ENCODE measurements around the gene SIK3.

The SIK3 gene

DNA sequence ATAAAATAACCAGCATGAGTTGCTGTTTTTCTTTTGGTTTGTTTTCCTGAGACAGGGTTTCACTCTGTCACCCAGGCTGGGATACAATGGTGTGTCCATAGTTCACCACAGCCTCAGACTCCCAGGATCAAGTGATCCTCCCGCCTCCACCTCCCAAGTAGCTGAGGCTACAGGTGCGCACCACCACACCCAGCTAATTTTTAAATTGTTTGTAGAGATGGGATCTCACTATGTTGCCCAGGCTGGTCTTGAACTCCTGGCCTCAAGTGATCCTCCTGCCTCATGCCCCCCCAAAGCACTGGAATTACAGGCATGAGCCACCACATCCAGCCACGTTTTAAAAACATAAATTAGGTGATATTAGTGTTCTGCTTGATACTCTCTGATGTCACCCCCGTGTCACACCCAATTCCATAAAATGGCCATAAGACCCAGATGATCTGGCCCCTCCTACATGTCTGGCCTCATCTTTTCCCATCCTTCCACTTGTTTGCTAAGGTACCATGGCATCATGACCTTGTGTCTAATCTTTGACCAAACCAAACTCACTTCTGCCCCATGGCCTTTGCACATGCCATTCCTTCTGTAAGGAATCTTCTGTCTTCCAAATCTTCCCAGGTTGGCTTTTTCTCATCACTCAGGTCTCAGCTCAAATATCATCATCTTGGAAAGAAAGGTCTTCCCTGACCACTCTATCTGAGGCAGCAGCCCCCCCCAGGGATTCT, 6.3 kb downstream of the SIK3 start:
- Histone ChIP-seq H3K4me3 (ENCODE audit: low read depth, low read length) (no peak overlapping the region), H3K9ac (ENCODE audit: low read length) (no peak overlapping the region), H3K27me3 (ENCODE audit: control insufficient read depth, insufficient read depth, low read length) (no peaks in the 10 kb centered on the region), H3K36me3 (ENCODE audit: control insufficient read depth, insufficient read depth, low read length) (0 out of 2 replicates have a peak, but pooled peaks cover 3% of the 10 kb centered on the region), H3K4me1 (ENCODE audit: control insufficient read depth, insufficient read depth, low read length) (peaks cover 32% of the 10 kb centered on the region), H3K9me3 (ENCODE audit: control insufficient read depth, insufficient read depth, low read depth, low read length) (0 out of 2 replicates have a peak, but pooled peaks cover 3% of the 10 kb centered on the region), H3K27ac (ENCODE audit: low read depth, low read length) (no peak overlapping the region)

DNA sequence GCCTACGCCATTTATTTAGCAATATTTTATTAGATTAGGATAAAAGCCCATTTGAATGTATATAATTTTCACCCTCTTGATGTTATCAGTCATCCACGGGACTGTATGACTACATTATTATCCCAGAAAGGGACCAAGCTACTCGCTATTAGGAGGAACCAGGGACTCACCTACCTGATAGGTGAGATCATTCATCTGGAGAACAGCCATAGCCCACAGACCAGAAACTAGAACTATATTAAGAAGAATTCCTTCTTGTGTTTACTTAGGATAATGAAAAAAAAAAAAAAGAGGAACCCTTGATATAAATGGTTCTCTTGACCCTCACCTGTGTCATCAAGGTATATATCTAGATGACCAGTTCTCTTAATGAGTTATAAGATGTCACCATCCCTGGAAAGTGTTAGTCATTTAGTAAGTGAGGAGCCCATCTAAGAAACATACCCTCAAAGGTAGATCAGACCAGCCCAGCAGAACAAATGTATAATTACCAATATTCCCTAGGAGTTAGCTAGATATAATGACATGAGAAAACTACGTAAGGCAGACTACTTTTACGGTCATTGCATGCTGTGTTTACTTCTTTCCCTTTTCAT, 8.0 kb downstream of the SIK3 start:
- H3K27me3 ChIP-seq (ENCODE audit: control insufficient read depth, insufficient read depth, low read length): no peaks in the 10 kb centered on the region
- H3K36me3 ChIP-seq (ENCODE audit: control insufficient read depth, insufficient read depth, low read length): 0 out of 2 replicates have a peak, but pooled peaks cover 3% of the 10 kb centered on the region
- no peak overlapping the region for H3K9ac ChIP-seq (ENCODE audit: low read length)
- no peak overlapping the region for H3K27ac ChIP-seq (ENCODE audit: low read depth, low read length)
- H3K4me3 ChIP-seq (ENCODE audit: low read depth, low read length): no peak overlapping the region
- H3K4me1 ChIP-seq (ENCODE audit: control insufficient read depth, insufficient read depth, low read length): peaks cover 15% of the 10 kb centered on the region
- H3K9me3 ChIP-seq (ENCODE audit: control insufficient read depth, insufficient read depth, low read depth, low read length): 0 out of 2 replicates have a peak, but pooled peaks cover 3% of the 10 kb centered on the region

DNA sequence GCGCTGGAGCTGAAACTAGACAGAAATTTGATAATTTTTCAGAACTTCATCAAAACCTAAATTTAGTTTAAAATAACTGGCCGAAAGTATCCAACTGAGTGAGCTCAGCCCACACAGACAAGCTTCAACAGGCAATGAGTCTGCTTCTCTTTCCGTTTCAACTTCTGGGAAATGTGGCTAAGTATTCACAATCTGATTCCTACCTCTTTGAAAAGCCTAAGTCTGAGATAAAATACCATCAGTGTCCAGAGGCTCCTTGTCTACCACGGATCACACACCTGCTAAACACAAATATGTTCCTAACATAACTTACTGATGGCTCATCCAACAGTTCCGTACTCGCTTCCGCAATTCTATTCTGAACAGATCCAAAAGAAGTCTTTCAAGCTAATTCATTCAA, 8.5 kb downstream of the SIK3 start:
- Histone ChIP-seq H3K9ac (ENCODE audit: low read length) (no peak overlapping the region), H3K4me3 (ENCODE audit: low read depth, low read length) (no peak overlapping the region), H3K27me3 (ENCODE audit: control insufficient read depth, insufficient read depth, low read length) (no peaks in the 10 kb centered on the region), H3K27ac (ENCODE audit: low read depth, low read length) (no peak overlapping the region), H3K9me3 (ENCODE audit: control insufficient read depth, insufficient read depth, low read depth, low read length) (0 out of 2 replicates have a peak, but pooled peaks cover 3% of the 10 kb centered on the region), H3K36me3 (ENCODE audit: control insufficient read depth, insufficient read depth, low read length) (0 out of 2 replicates have a peak, but pooled peaks cover 3% of the 10 kb centered on the region), H3K4me1 (ENCODE audit: control insufficient read depth, insufficient read depth, low read length) (peaks cover 11% of the 10 kb centered on the region)

- H3K27ac ChIP-seq (ENCODE audit: low read depth, low read length): no peak overlapping the region
- no peak overlapping the region for H3K4me3 ChIP-seq (ENCODE audit: low read depth, low read length)
Measured at GRCh38 chr11:117087446-117087845, 10.8 kb downstream of the SIK3 start.

DNA sequence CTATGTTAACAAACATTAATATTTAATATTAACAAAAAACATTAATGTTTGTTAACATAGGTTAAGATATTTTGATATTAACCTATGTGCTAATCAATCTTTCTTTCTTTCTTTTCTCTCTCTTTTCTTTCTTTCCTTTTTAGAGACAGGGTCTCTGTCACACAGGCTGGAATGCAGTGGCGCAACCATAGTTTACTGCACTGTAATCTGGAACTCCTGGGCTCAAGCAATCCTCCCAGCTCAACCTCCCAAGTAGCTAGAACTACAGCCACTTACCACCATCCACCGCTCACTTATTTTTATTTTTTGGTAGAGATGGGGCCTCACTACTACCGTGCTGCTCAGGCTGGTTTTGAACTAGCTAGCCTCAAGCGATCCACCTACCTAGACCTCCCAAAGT, 13.2 kb downstream of the SIK3 start:
- H3K9me3 ChIP-seq (ENCODE audit: control insufficient read depth, insufficient read depth, low read depth, low read length): no peaks in the 10 kb centered on the region
- no peaks in the 10 kb centered on the region for H3K27me3 ChIP-seq (ENCODE audit: control insufficient read depth, insufficient read depth, low read length)
- no peaks in the 10 kb centered on the region for H3K36me3 ChIP-seq (ENCODE audit: control insufficient read depth, insufficient read depth, low read length)
- no peak overlapping the region for H3K9ac ChIP-seq (ENCODE audit: low read length)
- no peak overlapping the region for H3K4me3 ChIP-seq (ENCODE audit: low read depth, low read length)
- peaks cover 4% of the 10 kb centered on the region; the same call in 1 of the 2 replicates for H3K4me1 ChIP-seq (ENCODE audit: control insufficient read depth, insufficient read depth, low read length)
- no peak overlapping the region for H3K27ac ChIP-seq (ENCODE audit: low read depth, low read length)

More at GRCh38 chr11:117087446-117087845, 10.8 kb downstream of the SIK3 start:
- 0 out of 2 replicates have a peak, but pooled peaks cover 3% of the 10 kb centered on the region for H3K36me3 ChIP-seq (ENCODE audit: control insufficient read depth, insufficient read depth, low read length)
- peaks cover 4% of the 10 kb centered on the region; the same call in 1 of the 2 replicates for H3K4me1 ChIP-seq (ENCODE audit: control insufficient read depth, insufficient read depth, low read length)
- 0 out of 2 replicates have a peak, but pooled peaks cover 3% of the 10 kb centered on the region for H3K9me3 ChIP-seq (ENCODE audit: control insufficient read depth, insufficient read depth, low read depth, low read length)
- H3K27me3 ChIP-seq (ENCODE audit: control insufficient read depth, insufficient read depth, low read length): no peaks in the 10 kb centered on the region
- no peak overlapping the region for H3K9ac ChIP-seq (ENCODE audit: low read length)

- H3K9ac ChIP-seq (ENCODE audit: low read length): no peak overlapping the region
- H3K9me3 ChIP-seq (ENCODE audit: control insufficient read depth, insufficient read depth, low read depth, low read length): no peaks in the 10 kb centered on the region
- no peaks in the 10 kb centered on the region for H3K36me3 ChIP-seq (ENCODE audit: control insufficient read depth, insufficient read depth, low read length)
- H3K4me3 ChIP-seq (ENCODE audit: low read depth, low read length): no peak overlapping the region
- H3K4me1 ChIP-seq (ENCODE audit: control insufficient read depth, insufficient read depth, low read length): peaks cover 8% of the 10 kb centered on the region
- no peaks in the 10 kb centered on the region for H3K27me3 ChIP-seq (ENCODE audit: control insufficient read depth, insufficient read depth, low read length)
- no peak overlapping the region for H3K27ac ChIP-seq (ENCODE audit: low read depth, low read length)
Measured at GRCh38 chr11:117083011-117083935, 15.0 kb downstream of the SIK3 start.

- H3K9ac ChIP-seq (ENCODE audit: low read length): no peak overlapping the region
- H3K27me3 ChIP-seq (ENCODE audit: control insufficient read depth, insufficient read depth, low read length): no peaks in the 10 kb centered on the region
- H3K36me3 ChIP-seq (ENCODE audit: control insufficient read depth, insufficient read depth, low read length): no peaks in the 10 kb centered on the region
- peaks cover 18% of the 10 kb centered on the region for H3K4me1 ChIP-seq (ENCODE audit: control insufficient read depth, insufficient read depth, low read length)
- H3K27ac ChIP-seq (ENCODE audit: low read depth, low read length): no peak overlapping the region
- no peak overlapping the region for H3K4me3 ChIP-seq (ENCODE audit: low read depth, low read length)
- no peaks in the 10 kb centered on the region for H3K9me3 ChIP-seq (ENCODE audit: control insufficient read depth, insufficient read depth, low read depth, low read length)
Measured at GRCh38 chr11:117081908-117082307, 16.3 kb downstream of the SIK3 start.

DNA sequence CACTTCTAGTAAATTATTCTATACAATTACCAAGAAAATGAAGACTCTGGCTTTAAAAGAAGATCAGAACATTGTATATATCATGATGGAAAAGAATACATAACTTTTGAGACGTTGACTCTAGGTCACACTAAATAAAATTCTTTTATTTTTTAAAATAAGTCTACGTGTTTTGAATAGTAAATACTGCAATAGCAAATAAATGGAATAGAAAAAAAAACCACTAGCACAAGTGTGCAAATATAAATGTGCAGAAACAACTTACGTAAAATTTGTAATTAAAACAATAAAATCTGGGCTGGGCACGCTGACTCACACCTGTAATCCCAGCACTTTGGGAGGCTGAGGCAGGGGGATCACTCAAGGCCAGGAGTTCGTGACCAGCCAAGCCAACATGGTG, 17.9 kb downstream of the SIK3 start:
- Histone ChIP-seq H3K4me1 (ENCODE audit: control insufficient read depth, insufficient read depth, low read length) (peaks cover 20% of the 10 kb centered on the region), H3K4me3 (ENCODE audit: low read depth, low read length) (no peak overlapping the region), H3K36me3 (ENCODE audit: control insufficient read depth, insufficient read depth, low read length) (no peaks in the 10 kb centered on the region), H3K9me3 (ENCODE audit: control insufficient read depth, insufficient read depth, low read depth, low read length) (no peaks in the 10 kb centered on the region), H3K27ac (ENCODE audit: low read depth, low read length) (no peak overlapping the region), H3K9ac (ENCODE audit: low read length) (no peak overlapping the region), H3K27me3 (ENCODE audit: control insufficient read depth, insufficient read depth, low read length) (no peaks in the 10 kb centered on the region)

GRCh38 chr11:117076941-117077691, 21.1 kb downstream of the SIK3 start:
- peaks cover 39% of the 10 kb centered on the region for H3K4me1 ChIP-seq (ENCODE audit: control insufficient read depth, insufficient read depth, low read length)
- no peak overlapping the region for H3K9ac ChIP-seq (ENCODE audit: low read length)
- H3K4me3 ChIP-seq (ENCODE audit: low read depth, low read length): no peak overlapping the region

DNA sequence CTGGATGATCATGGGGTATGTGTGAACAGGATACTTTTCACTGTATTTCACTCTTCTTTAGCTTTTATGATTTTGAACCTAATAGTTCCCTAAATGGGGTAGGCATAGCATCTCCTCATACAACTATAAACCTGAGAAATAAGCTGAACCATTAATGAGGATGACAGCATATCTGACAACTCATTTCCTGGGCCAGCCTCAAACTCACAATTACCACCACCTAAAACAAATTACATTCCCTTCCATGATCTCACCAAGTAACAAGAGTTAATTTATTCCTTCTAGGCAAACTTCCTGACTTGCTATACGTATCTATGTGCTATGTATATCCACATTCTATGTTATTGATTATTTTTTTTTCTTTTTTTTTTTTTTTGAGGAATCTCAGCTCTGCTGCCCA, 23.0 kb downstream of the SIK3 start:
- H3K9me3 ChIP-seq (ENCODE audit: control insufficient read depth, insufficient read depth, low read depth, low read length): no peaks in the 10 kb centered on the region
- H3K4me1 ChIP-seq (ENCODE audit: control insufficient read depth, insufficient read depth, low read length): peaks cover 44% of the 10 kb centered on the region
- no peak overlapping the region for H3K27ac ChIP-seq (ENCODE audit: low read depth, low read length)
- no peaks in the 10 kb centered on the region for H3K36me3 ChIP-seq (ENCODE audit: control insufficient read depth, insufficient read depth, low read length)
- no peak overlapping the region for H3K9ac ChIP-seq (ENCODE audit: low read length)
- H3K27me3 ChIP-seq (ENCODE audit: control insufficient read depth, insufficient read depth, low read length): no peaks in the 10 kb centered on the region
- no peak overlapping the region for H3K4me3 ChIP-seq (ENCODE audit: low read depth, low read length)

More at GRCh38 chr11:117076941-117077691, 21.1 kb downstream of the SIK3 start:
- Histone ChIP-seq H3K36me3 (ENCODE audit: control insufficient read depth, insufficient read depth, low read length) (no peaks in the 10 kb centered on the region), H3K9me3 (ENCODE audit: control insufficient read depth, insufficient read depth, low read depth, low read length) (no peaks in the 10 kb centered on the region), H3K27me3 (ENCODE audit: control insufficient read depth, insufficient read depth, low read length) (no peaks in the 10 kb centered on the region), H3K27ac (ENCODE audit: low read depth, low read length) (no peak overlapping the region; the same call in 1 of the 2 replicates)
